GM12801 (cell line): Measurements from ENCODE around the gene DIAPH2.

Source experiments
- CTCF ChIP-seq: IDR thresholded peaks from one replicate; pipeline ENCODE4 v1.5.1; 2011; ENCODE audit warnings: control low read depth; ENCODE audit not compliant: insufficient read length; ENCODE audit errors: extremely low read depth

The DIAPH2 gene

GRCh38 chrX:97308171-97308570, 623.5 kb downstream of the DIAPH2 start:
- TF ChIP-seq CTCF, result no peak

- no peak for TF ChIP-seq CTCF
Measured at GRCh38 chrX:97309487-97310116, 625.0 kb downstream of the DIAPH2 start.

- no peak for TF ChIP-seq CTCF
Measured at GRCh38 chrX:97310373-97310772, 625.7 kb downstream of the DIAPH2 start.

- TF ChIP-seq CTCF, result no peak
Measured at GRCh38 chrX:97311066-97311778, 626.6 kb downstream of the DIAPH2 start.

- TF ChIP-seq CTCF, result no peak
Measured at GRCh38 chrX:97314345-97314744, 629.7 kb downstream of the DIAPH2 start.

- TF ChIP-seq CTCF, result no peak
Measured at GRCh38 chrX:97315939-97316338, 631.3 kb downstream of the DIAPH2 start.

GRCh38 chrX:97320305-97320704, 635.7 kb downstream of the DIAPH2 start:
- no peak for TF ChIP-seq CTCF
